Upper lobe of left lung (tissue), 6 donors: ENCODE data around the gene XIRP1. TPM values are rescaled to one million over a fixed set of nuclear protein-coding genes. Genes with fewer than 3 reads are reported as not detected.

Experiments
- ATAC-seq, 2 donors: fragments of 200-7000 bp; cut with Tn5 transposase; one replicate each; pipeline ENCODE4 v1.9.1; 2022; ENCODE audit warnings: mild to moderate bottlenecking in 2 of 2, moderate library complexity in 2 of 2; ENCODE audit not compliant: low FRiP score in 2 of 2
- DNase-seq, 2 donors: peaks; one replicate each; pipeline ENCODE4 v3.0.0-alpha.2; 2019 to 2020
- H3K27ac ChIP-seq, 4 donors: fragments of 200-600 bp; sonication (generic); one replicate each; pipeline ENCODE4 v1.5.1; 2016 to 2019
- H3K27me3 ChIP-seq, 4 donors: fragments of 200-600 bp; sonication (generic); one replicate each; pipeline ENCODE4 v1.5.1; 2017 to 2019
- H3K36me3 ChIP-seq, 4 donors: fragments of 200-600 bp; sonication (generic); one replicate each; pipeline ENCODE4 v1.5.1; 2016 to 2019
- H3K4me1 ChIP-seq, 4 donors: fragments of 200-600 bp; sonication (generic); one replicate each; pipeline ENCODE4 v1.5.1; 2018 to 2019
- H3K4me3 ChIP-seq, 4 donors: fragments of 200-600 bp; sonication (generic); one replicate each; pipeline ENCODE4 v1.5.1; 2017 to 2019; ENCODE audit warnings: mild to moderate bottlenecking in 2 of 4, moderate library complexity in 1 of 4
- H3K9me3 ChIP-seq, 4 donors: fragments of 200-600 bp; sonication (generic); one replicate each; pipeline ENCODE4 v1.5.1; 2018 to 2019
- EP300 ChIP-seq, 4 donors: sonication (generic); formaldehyde crosslinking; IDR thresholded peaks; one replicate each; pipeline ENCODE4 v1.5.1; 2017; ENCODE audit warnings: antibody characterized with exemption in 4 of 4, control low read depth in 2 of 4
- POLR2A ChIP-seq, 4 donors: fragments of 450-650 bp; IDR thresholded peaks; one replicate each; pipeline ENCODE4 v1.5.1; 2016 to 2017; ENCODE audit warnings: antibody characterized with exemption in 4 of 4, mild to moderate bottlenecking in 2 of 4
- POLR2AphosphoS5 ChIP-seq, 2 donors: sonication (generic); formaldehyde crosslinking; IDR thresholded peaks; one replicate each; pipeline ENCODE4 v1.5.1; 2017; ENCODE audit warnings: antibody characterized with exemption in 2 of 2
- WGBS, 2 donors: methylation state at CpG; one replicate each; pipeline ENCODE4 v1.1.5; 2017 to 2018; 5-methylcytosine and 5-hydroxymethylcytosine counted together
- total RNA-seq, 6 donors: library from RNA; depleted of rRNA in 4 of 6; stranded (reverse); fragments of >200 nt in 4 of 6; gene quantifications; one replicate each; pipeline versions ENCODE4 v1.1.0 to v1.2.1, GENCODE V29; 2016 to 2021
- TF ChIP-seq, protein P1 (sequence below), 6 experiments: fragments of 450-650 bp in 4 of 6; fragments of 200-600 bp in 2 of 6; sonication (generic) in 2 of 6; IDR thresholded peaks; one replicate each; pipeline ENCODE4 v1.5.1; 2016 to 2019; ENCODE audit warnings: antibody characterized with exemption in 6 of 6
- donor health status: DM: no; HTN: no; CAD: no; lungs with moderate emphysema.
- donor health status: DM: no; HTN: yes; CAD: no; lungs with severe emphysema.

Gene XIRP1
- total RNA-seq, 6 donors from 2014 or later: 0.07 to 1.2 (median 0.10) TPM; not detected in 3

DNA sequence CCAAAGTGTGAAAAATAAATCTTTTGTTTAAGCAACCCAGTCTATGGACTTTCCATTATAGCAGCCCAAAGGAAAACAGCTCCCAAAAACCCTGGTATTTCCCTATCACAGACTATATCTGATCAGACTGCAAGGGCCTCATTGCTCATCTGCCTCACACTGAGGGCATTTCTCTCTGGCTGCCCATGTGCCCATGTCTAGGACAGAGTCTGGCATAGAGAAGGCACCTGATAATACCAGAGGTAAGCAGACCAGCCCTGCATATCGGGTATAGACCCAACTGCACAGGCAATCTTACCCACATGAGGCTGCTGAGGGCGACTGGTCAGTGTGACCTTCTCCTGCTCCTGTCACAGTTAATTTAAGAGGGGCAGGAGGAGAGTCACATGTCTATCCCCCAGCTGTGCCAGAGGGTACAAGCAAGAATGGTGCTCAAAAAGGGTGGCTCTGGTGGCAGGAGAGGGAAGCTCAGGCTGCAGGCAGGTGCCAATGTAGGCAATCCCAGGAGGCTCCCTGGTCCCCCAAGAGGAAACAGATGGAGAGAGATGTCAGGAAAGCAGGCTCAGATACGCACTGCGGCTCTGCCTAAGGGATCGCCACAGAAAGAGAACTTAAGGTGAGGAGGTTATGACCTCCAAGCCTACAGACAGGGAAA lies 42.1 kb downstream of the XIRP1 start:
- H3K4me3 ChIP-seq: peak overlapping the region; percentile 62 to 91 (median 72)
- no peaks in the 10 kb centered on the region for H3K27me3 ChIP-seq
- H3K9me3 ChIP-seq: no peaks in the 10 kb centered on the region
- DNase-seq: no peak
- H3K36me3 ChIP-seq: peaks cover 0 to 53% (median 16%) of the 10 kb centered on the region in 4 donors
- TF ChIP-seq EP300 (IDR thresholded peaks at IDR 0.05): no peak
- TF ChIP-seq, protein P1, sequence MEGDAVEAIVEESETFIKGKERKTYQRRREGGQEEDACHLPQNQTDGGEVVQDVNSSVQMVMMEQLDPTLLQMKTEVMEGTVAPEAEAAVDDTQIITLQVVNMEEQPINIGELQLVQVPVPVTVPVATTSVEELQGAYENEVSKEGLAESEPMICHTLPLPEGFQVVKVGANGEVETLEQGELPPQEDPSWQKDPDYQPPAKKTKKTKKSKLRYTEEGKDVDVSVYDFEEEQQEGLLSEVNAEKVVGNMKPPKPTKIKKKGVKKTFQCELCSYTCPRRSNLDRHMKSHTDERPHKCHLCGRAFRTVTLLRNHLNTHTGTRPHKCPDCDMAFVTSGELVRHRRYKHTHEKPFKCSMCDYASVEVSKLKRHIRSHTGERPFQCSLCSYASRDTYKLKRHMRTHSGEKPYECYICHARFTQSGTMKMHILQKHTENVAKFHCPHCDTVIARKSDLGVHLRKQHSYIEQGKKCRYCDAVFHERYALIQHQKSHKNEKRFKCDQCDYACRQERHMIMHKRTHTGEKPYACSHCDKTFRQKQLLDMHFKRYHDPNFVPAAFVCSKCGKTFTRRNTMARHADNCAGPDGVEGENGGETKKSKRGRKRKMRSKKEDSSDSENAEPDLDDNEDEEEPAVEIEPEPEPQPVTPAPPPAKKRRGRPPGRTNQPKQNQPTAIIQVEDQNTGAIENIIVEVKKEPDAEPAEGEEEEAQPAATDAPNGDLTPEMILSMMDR (IDR thresholded peaks at IDR 0.05): peak in 3 of 6 experiments; percentile 24 to 46 (median 40)
- WGBS, 2 donors: 39 to 48% methylated on average over 3 to 5 of the region's 5 CpGs
- peaks cover 62 to 81% (median 79%) of the 10 kb centered on the region in 4 donors for H3K4me1 ChIP-seq
- peak overlapping the region; percentile 99 to 100 (median 100) for H3K27ac ChIP-seq
- no peak for ATAC-seq

- ATAC-seq (no peak), DNase-seq (no peak)
- TF ChIP-seq POLR2A (IDR thresholded peaks at IDR 0.05): peak in 1 of 4 donors; percentile 10
- TF ChIP-seq, protein P1 (IDR thresholded peaks at IDR 0.05): no peak
- TF ChIP-seq EP300 (IDR thresholded peaks at IDR 0.05): peak in 1 of 4 donors; percentile 66
- peak; percentile 14 to 29 for TF ChIP-seq POLR2AphosphoS5 (IDR thresholded peaks at IDR 0.05)
- no peaks in the 10 kb centered on the region for H3K9me3 ChIP-seq
- peak overlapping the region; percentile 99 to 100 (median 100) for H3K27ac ChIP-seq
- 54 to 66% methylated on average over 3 of the region's 3 CpGs for whole genome bisulfite sequencing, 2 donors
- H3K36me3 ChIP-seq: peaks cover 5 to 60% (median 22%) of the 10 kb centered on the region in 4 donors
- no peaks in the 10 kb centered on the region for H3K27me3 ChIP-seq
- H3K4me3 ChIP-seq: peak overlapping the region; percentile 32 to 91 (median 72)
- H3K4me1 ChIP-seq: peaks cover 68 to 84% (median 81%) of the 10 kb centered on the region in 4 donors
Measured at GRCh38 chr3:39149498-39150147, 42.8 kb downstream of the XIRP1 start.

DNA sequence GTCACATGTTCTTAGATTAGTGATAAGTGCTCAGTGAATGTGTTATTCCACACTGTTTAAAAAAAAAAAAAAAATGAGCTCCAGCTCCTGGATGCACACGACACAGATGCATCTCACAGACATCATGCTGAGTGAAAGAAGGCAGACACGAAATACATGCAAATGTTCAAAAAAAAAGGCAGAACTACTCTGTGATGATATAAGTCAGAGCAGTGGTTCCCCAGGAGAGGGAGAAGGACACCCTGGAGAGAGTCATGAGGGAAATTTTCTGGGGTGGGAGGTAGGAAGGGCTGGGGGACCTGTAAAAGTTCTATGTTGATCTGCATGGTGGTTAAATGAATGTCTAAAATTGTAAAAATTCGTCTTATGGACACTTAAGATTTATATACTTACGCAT lies 43.3 kb downstream of the XIRP1 start:
- peaks cover 7 to 65% (median 28%) of the 10 kb centered on the region in 4 donors for H3K36me3 ChIP-seq
- 29 to 39% methylated on average over 4 of the region's 4 CpGs for WGBS, 2 donors
- peak overlapping the region in 3 of 4 donors; percentile 65 to 91 (median 78) for H3K4me3 ChIP-seq
- TF ChIP-seq POLR2A (IDR thresholded peaks at IDR 0.05): no peak
- TF ChIP-seq POLR2AphosphoS5 (IDR thresholded peaks at IDR 0.05): no peak
- TF ChIP-seq, protein P1 (IDR thresholded peaks at IDR 0.05): no peak
- TF ChIP-seq EP300 (IDR thresholded peaks at IDR 0.05): no peak
- no peak for DNase-seq
- no peaks in the 10 kb centered on the region for H3K9me3 ChIP-seq
- H3K27me3 ChIP-seq: no peaks in the 10 kb centered on the region
- ATAC-seq: no peak
- H3K27ac ChIP-seq: peak overlapping the region; percentile 99 to 100 (median 100)
- peaks cover 71 to 83% (median 79%) of the 10 kb centered on the region in 4 donors for H3K4me1 ChIP-seq

DNA sequence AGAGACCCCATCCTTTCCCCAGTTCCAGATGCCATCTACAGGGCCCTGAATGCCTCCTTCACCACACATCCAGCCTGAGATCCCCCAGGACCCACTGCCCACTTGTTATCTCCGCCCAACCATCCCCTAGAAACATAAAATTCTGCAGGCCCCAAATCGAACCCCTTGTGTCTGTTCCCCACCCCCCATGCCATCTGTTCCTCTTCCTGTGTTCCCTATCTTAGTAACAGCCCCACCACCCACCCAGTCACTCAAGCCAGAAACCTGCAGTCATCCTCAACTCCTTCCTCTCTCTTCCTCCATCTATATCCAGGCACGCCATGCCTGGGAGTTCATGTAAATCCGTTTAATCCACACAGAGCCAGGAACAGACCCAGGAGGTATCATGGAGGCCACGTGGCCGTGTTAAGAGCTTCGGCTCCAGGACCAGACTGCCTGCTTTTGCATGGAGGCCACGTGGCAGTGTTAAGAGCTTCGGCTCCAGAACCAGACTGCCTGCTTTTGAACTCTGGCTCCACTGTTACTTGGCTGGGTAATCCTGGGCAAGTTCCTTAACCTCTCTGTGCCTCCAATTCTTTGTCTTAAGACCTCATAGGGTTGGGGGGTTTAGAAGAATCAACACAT lies 43.8 kb downstream of the XIRP1 start:
- Histone ChIP-seq H3K4me1 (peaks cover 72 to 83% (median 79%) of the 10 kb centered on the region in 4 donors), H3K27ac (peak overlapping the region; percentile 99 to 100 (median 100)), H3K9me3 (no peaks in the 10 kb centered on the region), H3K4me3 (peak overlapping the region in 3 of 4 donors; percentile 65 to 91 (median 78)), H3K36me3 (peaks cover 12 to 70% (median 33%) of the 10 kb centered on the region in 4 donors), H3K27me3 (no peaks in the 10 kb centered on the region)
- DNase-seq (no peak), ATAC-seq (no peak)
- TF ChIP-seq POLR2A (IDR thresholded peaks at IDR 0.05): peak in 1 of 4 donors; percentile 4
- peak in 1 of 2 donors; percentile 3 for TF ChIP-seq POLR2AphosphoS5 (IDR thresholded peaks at IDR 0.05)
- TF ChIP-seq EP300 (IDR thresholded peaks at IDR 0.05): no peak
- TF ChIP-seq, protein P1 (IDR thresholded peaks at IDR 0.05): no peak
- 27 to 31% methylated on average over 5 to 9 of the region's 9 CpGs for WGBS, 2 donors
